AG04450 (cell line): ENCODE data around the gene MAP1S. TPM values are rescaled to one million over a fixed set of nuclear protein-coding genes. Genes with fewer than 3 reads are reported as not detected.
A peak's percentile ranks its signal among the peaks of the same experiment; 100 is the strongest.

Experiments
- CTCF ChIA-PET: fragments of 300-600, 350-600 bp; formaldehyde crosslinking; extraction: SDS; loops from one replicate; lab custom pipeline; 2022; ENCODE audit warnings: antibody characterized with exemption, inconsistent platforms; lab: Charles Lee
- POLR2A ChIA-PET: fragments of 350-600 bp; formaldehyde crosslinking; extraction: SDS; loops from one replicate; lab custom pipeline; 2021; ENCODE audit warnings: antibody characterized with exemption, inconsistent platforms; lab: Yijun Ruan, JAX
- DNase-seq: peaks from one replicate; pipeline ENCODE4 v3.0.0-alpha.2; 2011; ENCODE audit warnings: low read depth, low spot score
- H3K27ac ChIP-seq: one replicate; pipeline ENCODE4 v1.5.1; 2012; ENCODE audit warnings: low read depth, low read length, control low read depth
- H3K27me3 ChIP-seq: one replicate; pipeline ENCODE4 v1.6.0; 2012; ENCODE audit warnings: low read length; ENCODE audit not compliant: control insufficient read depth, insufficient read depth
- H3K4me3 ChIP-seq: 2 replicates; pipeline ENCODE4 v1.5.1; 2011; ENCODE audit warnings: mild to moderate bottlenecking, low read depth, low read length, control low read depth
- H3K9me3 ChIP-seq: 2 replicates; pipeline ENCODE4 v1.5.1; 2012; ENCODE audit warnings: low read length; ENCODE audit not compliant: control insufficient read depth, insufficient read depth
- CTCF ChIP-seq: IDR thresholded peaks from 2 replicates; pipeline ENCODE4 v1.5.1; 2011; ENCODE audit warnings: low read depth, low read length, control low read depth, inconsistent platforms
- polyA plus RNA-seq: library from polyadenylated mRNA; depleted of rRNA; stranded (reverse); fragments of >200 nt; gene quantifications from 2 replicates; pipeline ENCODE4 v1.2.3, GENCODE V29; 2011

The MAP1S gene
- polyA plus RNA-seq, 1 experiment, result 8.2 TPM

- POLR2A ChIA-PET, result no interaction called here
- no peak for DNase-seq
- Histone ChIP-seq H3K9me3 (no peaks in the 10 kb centered on the region; the same call in 1 of the 2 replicates), H3K4me3 (no peak overlapping the region), H3K27me3 (peaks cover 4% of the 10 kb centered on the region), H3K27ac (no peak overlapping the region)
- CTCF ChIA-PET, result no interaction called here
- TF ChIP-seq CTCF, result 0 out of 2 replicates have a peak, but pooled peaks have one; percentile 3
Observed at GRCh38 chr19:17677002-17677401, 42.3 kb upstream of the MAP1S start.

- ChIA-PET POLR2A (no interaction called here), CTCF (no interaction called here)
- H3K27ac ChIP-seq, result no peak overlapping the region
- no peaks in the 10 kb centered on the region; the same call in 1 of the 2 replicates for H3K9me3 ChIP-seq
- peaks cover 4% of the 10 kb centered on the region for H3K27me3 ChIP-seq
- no peak for TF ChIP-seq CTCF
- no peak overlapping the region for H3K4me3 ChIP-seq
- no peak for DNase-seq
Observed at GRCh38 chr19:17678836-17679235, 40.4 kb upstream of the MAP1S start.

- Histone ChIP-seq H3K9me3 (no peaks in the 10 kb centered on the region; the same call in 1 of the 2 replicates), H3K27ac (no peak overlapping the region), H3K4me3 (no peak overlapping the region), H3K27me3 (peaks cover 7% of the 10 kb centered on the region)
- TF ChIP-seq CTCF, result no peak
- DNase-seq, result no peak
- POLR2A ChIA-PET, result no interaction called here
- CTCF ChIA-PET, result no interaction called here
Observed at GRCh38 chr19:17679526-17680229, 39.6 kb upstream of the MAP1S start.

- DNase-seq, result no peak
- Histone ChIP-seq H3K9me3 (no peaks in the 10 kb centered on the region; the same call in 1 of the 2 replicates), H3K4me3 (no peak overlapping the region), H3K27me3 (peaks cover 7% of the 10 kb centered on the region), H3K27ac (no peak overlapping the region)
- POLR2A ChIA-PET, result no interaction called here
- no peak for TF ChIP-seq CTCF
- CTCF ChIA-PET, result no interaction called here
Observed at GRCh38 chr19:17680230-17680722, 39.0 kb upstream of the MAP1S start.

GRCh38 chr19:17681505-17682125 is 37.7 kb upstream of the MAP1S start:
- no peaks in the 10 kb centered on the region; the same call in 1 of the 2 replicates for H3K9me3 ChIP-seq
- POLR2A ChIA-PET, result no interaction called here
- CTCF ChIA-PET, result interaction anchor here (0.7 kb wide), 1 partner anchor 44 kb away, joined by 6 read pairs; no protein-coding TSS in a partner anchor
- no peak overlapping the region for H3K27ac ChIP-seq
- DNase-seq, result peak; percentile 6
- no peak for TF ChIP-seq CTCF
- peaks cover 11% of the 10 kb centered on the region for H3K27me3 ChIP-seq
- no peak overlapping the region for H3K4me3 ChIP-seq
